Neural crest cell (in vitro differentiated cells): ENCODE results near the gene H2BW1. TPM values are rescaled to one million over a fixed set of nuclear protein-coding genes. Genes with fewer than 3 reads are reported as not detected.
"Not testable (repeated sequence)": the region's sequence is repeated elsewhere in the genome, so short reads cannot be mapped to it uniquely, and the experiment has no call there.

Experiments used
- DNase-seq: peaks from one replicate; pipeline ENCODE4 v3.0.0; 2021; ENCODE audit warnings: low read depth, mixed read lengths, low spot score
- H3K27ac Mint-ChIP-seq: one replicate; pipeline ENCODE4 v1.8.0; 2021; ENCODE audit warnings: mild to moderate bottlenecking, mixed read lengths; ENCODE audit not compliant: unreplicated experiment
- H3K27me3 Mint-ChIP-seq: 2 replicates; pipeline ENCODE4 v1.8.0; 2021; ENCODE audit warnings: low read depth, mild to moderate bottlenecking, mixed read lengths
- H3K36me3 Mint-ChIP-seq: 2 replicates; pipeline ENCODE4 v1.8.0; 2021; ENCODE audit warnings: low read depth, mild to moderate bottlenecking, mixed read lengths
- H3K4me1 Mint-ChIP-seq: 2 replicates; pipeline ENCODE4 v1.8.0; 2021; ENCODE audit warnings: mixed read lengths
- H3K4me3 Mint-ChIP-seq: one replicate; pipeline ENCODE4 v1.8.0; 2021; ENCODE audit warnings: mild to moderate bottlenecking, mixed read lengths
- H3K9me3 Mint-ChIP-seq: 2 replicates; pipeline ENCODE4 v1.8.0; 2021; ENCODE audit warnings: mixed read lengths
- total RNA-seq: library from RNA; stranded (reverse); gene quantifications from 2 replicates; pipeline ENCODE4 v1.2.1, GENCODE V29; 2021
- TF ChIP-seq, protein P1 (sequence below): fragments of 200-600 bp; sonication (generic); conservative IDR thresholded peaks from 2 replicates; pipeline ENCODE4 v1.5.0; 2021; ENCODE audit warnings: antibody characterized with exemption, mild to moderate bottlenecking

The H2BW1 gene
- total RNA-seq, 1 donor from 2014 or later = not detected

DNA sequence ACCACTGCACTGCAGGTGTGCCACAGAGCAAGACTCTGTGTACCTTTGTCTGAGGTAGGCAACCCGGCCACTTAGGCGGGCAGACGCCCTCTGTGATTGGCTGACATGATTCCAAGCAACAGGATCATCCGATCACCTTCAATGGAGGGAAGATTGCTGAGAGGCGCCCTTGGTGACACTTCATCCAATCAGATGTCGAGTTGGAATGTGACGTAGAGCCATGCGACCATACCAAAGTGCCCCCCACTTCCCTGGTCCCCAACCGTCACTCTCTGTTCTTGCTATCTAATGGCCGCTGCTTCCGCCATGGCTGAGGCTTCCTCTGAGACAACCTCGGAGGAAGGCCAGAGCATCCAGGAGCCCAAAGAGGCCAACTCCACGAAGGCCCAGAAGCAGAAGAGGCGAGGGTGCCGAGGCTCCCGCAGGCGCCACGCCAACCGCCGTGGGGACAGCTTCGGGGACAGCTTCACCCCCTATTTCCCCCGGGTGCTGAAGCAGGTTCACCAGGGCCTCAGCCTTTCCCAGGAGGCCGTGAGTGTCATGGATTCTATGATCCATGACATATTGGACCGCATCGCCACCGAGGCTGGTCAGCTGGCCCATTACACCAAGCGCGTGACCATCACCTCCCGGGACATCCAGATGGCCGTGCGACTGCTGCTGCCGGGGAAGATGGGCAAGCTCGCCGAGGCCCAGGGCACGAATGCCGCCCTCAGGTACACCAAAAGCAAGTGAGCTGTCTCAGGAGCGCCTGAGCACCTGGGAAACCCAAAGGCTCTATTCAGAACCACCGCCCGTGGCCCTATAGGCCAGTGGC, 26.4 kb upstream of the H2BW1 start, which contains the start of gene H2BW2:
H2BW2 (plus strand) TSS at position 268 of the 817 bp plus-strand sequence; CDS start at position 307, 39 bp downstream.
- H3K36me3 Mint-ChIP-seq = no peaks in the 10 kb centered on the region
- peaks cover 4% of the 10 kb centered on the region for H3K27me3 Mint-ChIP-seq
- TF ChIP-seq, protein P1, sequence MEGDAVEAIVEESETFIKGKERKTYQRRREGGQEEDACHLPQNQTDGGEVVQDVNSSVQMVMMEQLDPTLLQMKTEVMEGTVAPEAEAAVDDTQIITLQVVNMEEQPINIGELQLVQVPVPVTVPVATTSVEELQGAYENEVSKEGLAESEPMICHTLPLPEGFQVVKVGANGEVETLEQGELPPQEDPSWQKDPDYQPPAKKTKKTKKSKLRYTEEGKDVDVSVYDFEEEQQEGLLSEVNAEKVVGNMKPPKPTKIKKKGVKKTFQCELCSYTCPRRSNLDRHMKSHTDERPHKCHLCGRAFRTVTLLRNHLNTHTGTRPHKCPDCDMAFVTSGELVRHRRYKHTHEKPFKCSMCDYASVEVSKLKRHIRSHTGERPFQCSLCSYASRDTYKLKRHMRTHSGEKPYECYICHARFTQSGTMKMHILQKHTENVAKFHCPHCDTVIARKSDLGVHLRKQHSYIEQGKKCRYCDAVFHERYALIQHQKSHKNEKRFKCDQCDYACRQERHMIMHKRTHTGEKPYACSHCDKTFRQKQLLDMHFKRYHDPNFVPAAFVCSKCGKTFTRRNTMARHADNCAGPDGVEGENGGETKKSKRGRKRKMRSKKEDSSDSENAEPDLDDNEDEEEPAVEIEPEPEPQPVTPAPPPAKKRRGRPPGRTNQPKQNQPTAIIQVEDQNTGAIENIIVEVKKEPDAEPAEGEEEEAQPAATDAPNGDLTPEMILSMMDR = no peak
- H3K4me3 Mint-ChIP-seq = no peak within 1 kb of the TSS
- no peak for DNase-seq
- H3K27ac Mint-ChIP-seq = no peak within 1 kb of the TSS
- no peaks in the 10 kb centered on the region for H3K4me1 Mint-ChIP-seq
- peaks cover 12% of the 10 kb centered on the region for H3K9me3 Mint-ChIP-seq

DNA sequence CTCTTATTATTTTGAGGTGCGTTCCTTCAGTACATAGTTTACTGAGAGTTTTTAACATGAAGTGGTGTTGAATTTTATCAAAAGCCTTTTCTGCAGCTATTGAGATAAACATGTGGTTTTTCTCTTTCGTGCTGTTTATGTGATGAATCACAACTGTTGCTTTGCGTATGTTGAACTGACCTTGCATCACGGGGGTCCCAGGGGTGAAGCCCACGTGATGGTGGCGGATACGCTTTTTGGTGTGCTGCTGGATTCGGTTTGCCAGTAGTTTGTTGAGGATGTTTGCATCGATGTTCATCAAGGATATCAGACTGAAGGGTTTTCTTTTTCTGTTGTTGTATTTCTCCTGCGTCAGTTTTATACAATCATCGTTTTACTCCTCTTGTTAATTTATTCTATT, 4.6 kb upstream of the H2BW1 start:
- H3K9me3 Mint-ChIP-seq = peaks cover 2% of the 10 kb centered on the region
- no peak overlapping the region for H3K4me3 Mint-ChIP-seq
- DNase-seq = no peak
- no peaks in the 10 kb centered on the region for H3K36me3 Mint-ChIP-seq
- H3K27ac Mint-ChIP-seq = no peak overlapping the region
- peaks cover 2% of the 10 kb centered on the region for H3K27me3 Mint-ChIP-seq
- TF ChIP-seq, protein P1 = no peak
- no peaks in the 10 kb centered on the region for H3K4me1 Mint-ChIP-seq

DNA sequence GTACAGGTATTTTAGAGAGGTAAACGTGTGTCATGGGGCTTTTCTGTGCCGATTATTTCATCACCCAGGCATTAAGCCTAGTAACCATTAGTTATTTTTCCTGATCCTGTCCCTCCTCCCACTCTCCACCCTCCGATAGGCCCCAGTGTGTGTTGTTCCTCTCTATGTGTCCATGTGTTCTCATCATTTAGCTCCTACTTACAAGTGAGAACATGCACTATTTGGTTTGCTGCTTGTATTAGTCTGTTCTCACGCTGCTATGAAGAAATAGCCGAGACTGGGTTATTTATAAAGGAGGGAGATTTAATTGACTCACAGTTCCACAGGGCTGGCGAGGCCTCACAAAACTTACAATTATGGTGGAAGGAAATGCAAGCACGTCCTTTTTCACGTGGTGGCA, 2.1 kb upstream of the H2BW1 start:
- DNase-seq, H3K4me1 Mint-ChIP-seq, H3K4me3 Mint-ChIP-seq, H3K9me3 Mint-ChIP-seq, H3K27ac Mint-ChIP-seq, H3K27me3 Mint-ChIP-seq, H3K36me3 Mint-ChIP-seq: not testable (repeated sequence)

DNA sequence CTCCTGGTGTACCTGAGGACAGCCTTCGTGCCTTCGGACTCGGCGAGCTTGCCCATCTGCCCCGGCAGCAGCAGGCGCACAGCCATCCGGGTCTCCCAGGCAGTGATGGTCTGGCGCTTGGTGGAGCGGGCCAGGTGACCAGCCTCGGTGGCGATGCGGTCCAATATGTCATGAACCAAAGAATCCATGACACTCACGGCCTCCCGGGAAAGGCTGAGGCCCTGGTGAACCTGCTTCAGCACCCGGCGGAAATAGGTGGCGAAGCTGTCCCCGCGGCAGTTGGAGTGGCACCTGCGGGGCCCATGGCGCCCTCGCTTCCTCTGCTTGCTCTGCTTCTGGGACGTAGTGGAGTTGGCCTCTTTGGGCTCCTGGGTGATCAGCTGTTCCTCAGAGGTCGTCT, 350 bp downstream of the H2BW1 start:
- peaks cover 9% of the 10 kb centered on the region for H3K9me3 Mint-ChIP-seq
- H3K4me3 Mint-ChIP-seq = no peak overlapping the region
- peaks cover 2% of the 10 kb centered on the region for H3K27me3 Mint-ChIP-seq
- no peak for DNase-seq
- no peaks in the 10 kb centered on the region for H3K4me1 Mint-ChIP-seq
- H3K36me3 Mint-ChIP-seq = peaks cover 7% of the 10 kb centered on the region
- TF ChIP-seq, protein P1 = no peak
- H3K27ac Mint-ChIP-seq = no peak overlapping the region

DNA sequence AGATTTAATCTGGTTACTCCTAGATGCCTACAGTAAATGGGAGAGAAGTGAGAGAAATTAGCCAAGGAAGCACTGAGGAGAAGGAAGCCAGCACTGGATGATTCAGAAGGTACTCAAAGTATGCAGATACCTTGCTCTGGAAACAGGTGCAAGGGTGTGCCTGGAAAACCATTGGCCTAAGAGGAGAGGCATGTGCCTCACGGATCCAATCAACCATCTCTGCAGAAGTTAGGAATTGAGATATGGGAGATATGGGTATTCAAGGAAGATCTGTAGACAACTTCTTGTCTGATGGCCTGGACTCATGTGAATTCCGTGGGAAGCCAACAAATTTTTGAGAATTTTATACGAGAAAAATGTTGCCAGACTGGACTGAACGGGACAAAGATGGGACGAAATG, 4.7 kb downstream of the H2BW1 start:
- Mint-ChIP-seq H3K27me3 (no peaks in the 10 kb centered on the region), H3K36me3 (peaks cover 7% of the 10 kb centered on the region), H3K4me1 (no peaks in the 10 kb centered on the region), H3K27ac (no peak overlapping the region), H3K4me3 (no peak overlapping the region), H3K9me3 (peaks cover 19% of the 10 kb centered on the region)
- DNase-seq = no peak
- TF ChIP-seq, protein P1 = no peak

DNA sequence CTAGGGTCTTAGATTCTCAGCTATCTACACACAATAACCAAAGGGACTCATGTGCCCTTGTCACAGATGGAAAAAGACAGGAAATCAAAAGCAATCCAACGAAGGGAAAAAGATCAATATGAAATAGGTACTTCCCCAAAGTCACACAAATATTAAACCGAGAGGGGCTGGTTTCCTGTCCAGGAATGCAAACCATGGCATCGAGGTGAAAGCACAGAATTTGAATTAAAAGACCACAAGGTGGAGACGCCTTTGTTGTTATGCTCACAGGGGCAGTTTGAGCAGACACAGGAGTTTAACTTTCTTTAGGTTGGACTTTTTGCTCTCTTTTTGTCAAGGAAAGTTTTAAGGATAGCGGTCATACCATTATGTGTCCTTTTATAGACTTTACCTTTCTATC, 14.3 kb downstream of the H2BW1 start:
- H3K9me3 Mint-ChIP-seq = no peaks in the 10 kb centered on the region
- H3K27ac Mint-ChIP-seq = no peak overlapping the region
- no peaks in the 10 kb centered on the region for H3K27me3 Mint-ChIP-seq
- DNase-seq = no peak
- no peaks in the 10 kb centered on the region for H3K4me1 Mint-ChIP-seq
- H3K36me3 Mint-ChIP-seq = no peaks in the 10 kb centered on the region
- no peak overlapping the region for H3K4me3 Mint-ChIP-seq
- TF ChIP-seq, protein P1 = no peak

DNA sequence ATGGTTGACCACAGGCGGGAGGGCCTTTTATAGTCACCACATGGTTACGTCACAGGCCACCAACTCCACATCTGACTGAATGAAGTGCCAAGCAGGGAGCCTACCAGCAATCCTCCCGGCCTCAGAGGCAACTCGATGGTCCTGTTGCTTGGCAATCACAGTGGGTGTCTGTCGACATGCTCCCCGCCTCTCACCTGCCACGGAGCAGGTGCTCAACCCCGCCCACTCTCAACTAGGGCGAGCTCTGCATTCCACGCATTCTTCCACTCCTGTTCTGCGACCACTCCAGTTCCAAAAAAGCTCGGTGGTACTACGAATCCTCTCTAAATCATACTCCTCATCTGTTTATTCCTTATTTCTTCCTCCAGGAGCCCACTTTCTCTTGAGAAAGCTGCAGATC, 30.0 kb downstream of the H2BW1 start:
- H3K4me1 Mint-ChIP-seq, H3K27me3 Mint-ChIP-seq, H3K36me3 Mint-ChIP-seq, H3K9me3 Mint-ChIP-seq, H3K4me3 Mint-ChIP-seq, H3K27ac Mint-ChIP-seq, DNase-seq: not testable (repeated sequence)

DNA sequence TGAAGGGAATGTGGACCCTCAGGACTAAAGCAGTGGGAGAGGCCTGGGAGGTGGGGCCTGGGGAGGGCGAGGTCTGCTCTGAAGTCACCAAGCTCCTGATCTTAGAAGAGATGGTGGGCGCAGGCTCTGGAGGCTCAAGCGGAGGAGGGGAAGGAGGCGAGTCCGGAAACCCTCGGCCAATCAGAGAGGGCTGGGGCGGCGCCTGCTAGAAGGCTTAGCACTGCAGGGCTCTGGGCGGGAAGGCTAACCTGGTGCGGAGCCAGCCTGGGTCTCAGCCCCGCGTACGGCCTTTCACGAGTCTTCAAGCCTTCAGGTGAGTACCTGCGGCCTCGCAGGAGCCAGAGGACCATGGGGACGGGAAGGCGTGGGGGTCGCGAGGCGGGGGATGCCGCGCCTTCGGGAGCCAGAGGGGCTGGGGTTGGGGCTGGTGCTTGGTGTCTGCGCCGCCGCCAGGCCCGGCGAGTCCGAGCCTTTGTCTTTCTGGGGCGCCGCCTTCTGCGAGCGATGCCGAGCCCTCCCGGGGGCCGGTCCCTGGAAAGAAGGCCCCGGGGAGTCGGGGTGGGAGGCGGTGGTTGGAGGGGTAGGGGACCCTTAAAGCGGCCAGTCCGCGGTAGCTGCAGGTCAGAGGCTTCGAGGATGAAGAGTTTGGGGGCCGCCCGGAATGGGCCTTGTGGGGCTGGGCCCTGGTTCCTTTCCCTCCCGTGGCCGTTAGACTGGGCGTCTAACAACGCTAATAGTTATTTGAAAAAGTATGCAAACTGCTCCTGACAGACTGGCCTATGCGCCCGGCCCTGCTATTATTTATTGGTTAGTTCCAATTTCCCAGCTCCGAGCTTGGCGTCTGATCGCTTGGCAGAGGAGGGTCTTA, 50.9 kb downstream of the H2BW1 start, which contains the start of gene TMSB15B:
TMSB15B (plus strand) TSS at position 217 of the 868 bp plus-strand sequence.
- H3K36me3 Mint-ChIP-seq, H3K27ac Mint-ChIP-seq, H3K9me3 Mint-ChIP-seq, H3K27me3 Mint-ChIP-seq, H3K4me3 Mint-ChIP-seq, H3K4me1 Mint-ChIP-seq, DNase-seq: not testable (repeated sequence)
